Nephron (organoid): ENCODE results near the gene GDPD1.

Experiments
- H3K27ac Mint-ChIP-seq, 3 experiments: 2 replicates each; pipeline ENCODE4 v1.8.0; 2020; ENCODE audit warnings: mixed read lengths in 3 of 3, mild to moderate bottlenecking in 2 of 3, moderate library complexity in 1 of 3
- H3K27me3 Mint-ChIP-seq: 2 replicates; pipeline ENCODE4 v1.8.0; 2021; ENCODE audit warnings: low read depth, mild to moderate bottlenecking, moderate library complexity, mixed read lengths
- H3K36me3 Mint-ChIP-seq: 2 replicates; pipeline ENCODE4 v1.8.0; 2020; ENCODE audit warnings: low read depth, mixed read lengths
- H3K4me1 Mint-ChIP-seq: 2 replicates; pipeline ENCODE4 v1.8.0; 2020; ENCODE audit warnings: mixed read lengths
- H3K4me3 Mint-ChIP-seq, 3 experiments: 2 replicates each; pipeline ENCODE4 v1.8.0; 2020; ENCODE audit warnings: mild to moderate bottlenecking in 3 of 3, mixed read lengths in 3 of 3, moderate library complexity in 2 of 3
- H3K9me3 Mint-ChIP-seq: 2 replicates; pipeline ENCODE4 v1.8.0; 2020; ENCODE audit warnings: mixed read lengths
- CTCF ChIP-seq, 3 experiments: fragments of 200-600 bp; sonication (generic); IDR thresholded peaks; one replicate each; pipeline ENCODE4 v1.5.0; 2021; ENCODE audit warnings: antibody characterized with exemption in 3 of 3; ENCODE audit not compliant: unreplicated experiment in 3 of 3

The GDPD1 gene

GRCh38 chr17:59260722-59261121 lies 40.4 kb downstream of the GDPD1 start:
- H3K4me3 Mint-ChIP-seq = no peak overlapping the region
- H3K9me3 Mint-ChIP-seq = no peaks in the 10 kb centered on the region
- no peaks in the 10 kb centered on the region for H3K36me3 Mint-ChIP-seq
- no peak for TF ChIP-seq CTCF (IDR thresholded peaks at IDR 0.05; ENCODE audit: unreplicated experiment in 3 of 3)
- no peaks in the 10 kb centered on the region for H3K27me3 Mint-ChIP-seq
- H3K4me1 Mint-ChIP-seq = peaks cover 4% of the 10 kb centered on the region
- H3K27ac Mint-ChIP-seq = no peak overlapping the region

- TF ChIP-seq CTCF (IDR thresholded peaks at IDR 0.05; ENCODE audit: unreplicated experiment in 3 of 3) = no peak
- Mint-ChIP-seq H3K4me1 (no peaks in the 10 kb centered on the region), H3K27me3 (no peaks in the 10 kb centered on the region), H3K4me3 (no peak overlapping the region), H3K27ac (no peak overlapping the region), H3K36me3 (peaks cover 6% of the 10 kb centered on the region), H3K9me3 (no peaks in the 10 kb centered on the region)
Observed at GRCh38 chr17:59266745-59267144, 46.4 kb downstream of the GDPD1 start.

GRCh38 chr17:59267776-59268175 lies 47.5 kb downstream of the GDPD1 start:
- no peak for TF ChIP-seq CTCF (IDR thresholded peaks at IDR 0.05; ENCODE audit: unreplicated experiment in 3 of 3)
- no peaks in the 10 kb centered on the region for H3K27me3 Mint-ChIP-seq
- H3K4me1 Mint-ChIP-seq = no peaks in the 10 kb centered on the region
- H3K9me3 Mint-ChIP-seq = no peaks in the 10 kb centered on the region
- H3K36me3 Mint-ChIP-seq = peaks cover 10% of the 10 kb centered on the region
- H3K4me3 Mint-ChIP-seq = no peak overlapping the region
- H3K27ac Mint-ChIP-seq = no peak overlapping the region

GRCh38 chr17:59275618-59276017 lies 55.3 kb downstream of the GDPD1 start:
- H3K27me3 Mint-ChIP-seq = no peaks in the 10 kb centered on the region
- no peak overlapping the region for H3K27ac Mint-ChIP-seq
- no peak overlapping the region for H3K4me3 Mint-ChIP-seq
- peaks cover 4% of the 10 kb centered on the region for H3K36me3 Mint-ChIP-seq
- no peaks in the 10 kb centered on the region for H3K9me3 Mint-ChIP-seq
- TF ChIP-seq CTCF (IDR thresholded peaks at IDR 0.05; ENCODE audit: unreplicated experiment in 3 of 3) = no peak
- H3K4me1 Mint-ChIP-seq = no peaks in the 10 kb centered on the region

GRCh38 chr17:59277031-59277430 lies 56.7 kb downstream of the GDPD1 start:
- no peak for TF ChIP-seq CTCF (IDR thresholded peaks at IDR 0.05; ENCODE audit: unreplicated experiment in 3 of 3)
- Mint-ChIP-seq H3K9me3 (no peaks in the 10 kb centered on the region), H3K27me3 (no peaks in the 10 kb centered on the region), H3K27ac (no peak overlapping the region), H3K36me3 (peaks cover 4% of the 10 kb centered on the region), H3K4me3 (no peak overlapping the region), H3K4me1 (no peaks in the 10 kb centered on the region)

GRCh38 chr17:59278406-59278805 lies 58.1 kb downstream of the GDPD1 start:
- Mint-ChIP-seq H3K36me3 (no peaks in the 10 kb centered on the region), H3K9me3 (no peaks in the 10 kb centered on the region), H3K27ac (no peak overlapping the region), H3K4me3 (no peak overlapping the region), H3K4me1 (no peaks in the 10 kb centered on the region), H3K27me3 (no peaks in the 10 kb centered on the region)
- no peak for TF ChIP-seq CTCF (IDR thresholded peaks at IDR 0.05; ENCODE audit: unreplicated experiment in 3 of 3)
